Right lobe of liver (tissue), 6 donors: ENCODE measurements around the gene GPS2. TPM values are rescaled to one million over a fixed set of nuclear protein-coding genes. Genes with fewer than 3 reads are reported as not detected.

Experiments
- ATAC-seq, 4 donors: fragments of 200-7000 bp; cut with Tn5 transposase; one replicate each; pipeline ENCODE4 v1.9.1; 2020; ENCODE audit warnings: mild to moderate bottlenecking in 4 of 4, moderate library complexity in 4 of 4
- DNase-seq, 3 donors: peaks; one replicate each; pipeline ENCODE4 v3.0.0-alpha.2; 2020
- H3K27ac ChIP-seq, 3 donors: fragments of 200-600 bp; one replicate each; pipeline ENCODE4 v1.8.0; 2022
- H3K27me3 ChIP-seq, 2 donors: fragments of 200-600 bp; one replicate each; pipeline ENCODE4 v1.8.0; 2022
- H3K36me3 ChIP-seq, 4 donors: fragments of 200-600 bp; sonication (generic) in 1 of 4; one replicate each; pipeline versions ENCODE4 v1.5.1 to v1.8.0; 2017 to 2022; ENCODE audit warnings: control low read depth in 1 of 4
- H3K4me1 ChIP-seq, 4 donors: fragments of 200-600 bp; sonication (generic) in 1 of 4; one replicate each; pipeline versions ENCODE4 v1.5.1 to v1.8.0; 2017 to 2022; ENCODE audit warnings: control low read depth in 1 of 4
- H3K4me3 ChIP-seq, 3 donors: fragments of 200-600 bp; one replicate each; pipeline ENCODE4 v1.8.0; 2022
- H3K9me3 ChIP-seq, 4 donors: fragments of 200-600 bp; sonication (generic) in 1 of 4; one replicate each; pipeline versions ENCODE4 v1.5.1 to v1.8.0; 2017 to 2022; ENCODE audit warnings: control low read depth in 1 of 4
- CTCF ChIP-seq, 4 donors: fragments of 200-600 bp in 3 of 4; fragments of 450-650 bp in 1 of 4; IDR thresholded peaks; one replicate each; pipeline versions ENCODE4 v1.5.1 to v1.8.0; 2016 to 2022; ENCODE audit warnings: antibody characterized with exemption in 4 of 4, mild to moderate bottlenecking in 2 of 4
- POLR2A ChIP-seq: fragments of 450-650 bp; IDR thresholded peaks from one replicate; pipeline ENCODE4 v1.6.1; 2017; ENCODE audit warnings: antibody characterized with exemption, mild to moderate bottlenecking
- WGBS: methylation state at CpG from one replicate; pipeline ENCODE4 v1.1.6; 2018; ENCODE audit warnings: low coverage, low lambda C conversion rate; ENCODE audit not compliant: insufficient coverage; ENCODE audit errors: missing lambda C conversion rate; 5-methylcytosine and 5-hydroxymethylcytosine counted together
- intact Hi-C, 2 donors: fragments of 100-400 bp; cut with DNase I; formaldehyde crosslinking; loops; one replicate each; pipeline versions ENCODE4 v1.11.2 to v1.14.1; 2022
- total RNA-seq, 6 experiments: library from RNA; depleted of rRNA in 2 of 6; stranded (reverse); fragments of >200 nt in 2 of 6; fragmentation: NEBNext Ultra II Directional in 3 of 6; extraction: Animal tissue kit (Norgen Biotek cat#: 25700) in 3 of 6; gene quantifications; one replicate each; pipeline versions ENCODE4 v1.1.0 to v1.2.4, GENCODE V29; 2016 to 2023
- donor health status: DM: no; HTN: yes; CAD: no.
- donor health status: DM: no; HTN: no; CAD: no.
- donor health status: DM: no; HTN: no; CAD: no.
- donor health status: DM: no; HTN: yes; CAD: no.
- donor health status: DM: no; HTN: yes; CAD: no.

Gene GPS2
- total RNA-seq, 6 experiments from 2014 or later: 22.0 to 48.1 (median 23.2) TPM

- no peak for DNase-seq
Observed at GRCh38 chr17:7317161-7317803, 2.1 kb upstream of the GPS2 start.

DNA sequence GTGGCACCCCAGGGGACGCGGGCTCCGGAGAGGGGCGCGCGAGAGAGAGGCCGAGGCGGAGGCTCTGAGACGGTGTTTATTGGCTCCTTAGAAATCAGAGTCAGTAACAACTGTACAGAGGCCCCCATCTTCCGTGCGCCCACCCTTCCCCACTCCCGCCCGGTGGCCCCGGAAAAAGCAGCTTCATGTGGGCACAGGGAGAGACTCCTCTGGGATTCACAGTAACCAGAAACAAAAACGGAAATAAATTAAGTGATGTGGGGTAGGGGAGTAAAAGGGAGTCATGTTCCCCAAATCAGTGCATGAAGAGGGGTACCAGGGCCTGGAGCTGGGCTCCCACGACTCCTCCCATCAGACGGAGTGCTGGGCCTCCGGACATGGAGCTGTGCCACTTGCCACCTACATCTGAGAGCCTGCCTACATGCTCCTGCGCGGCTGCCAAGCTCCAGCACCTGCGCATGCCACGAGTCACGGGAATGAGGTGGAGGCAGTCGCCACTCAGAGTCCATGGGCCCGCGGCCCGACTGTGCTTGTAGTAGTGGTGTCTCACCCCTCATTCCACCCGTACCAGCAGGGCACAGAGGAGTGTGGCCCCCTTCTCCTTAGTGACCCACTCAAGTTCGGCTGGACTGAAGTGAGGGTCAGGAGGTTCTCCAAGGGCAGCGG lies 543 bp upstream of the GPS2 start:
- 9% methylated on average over 17 of the region's 30 CpGs for WGBS
- Histone ChIP-seq H3K36me3 (peaks cover 0 to 49% (median 22%) of the 10 kb centered on the region in 4 donors), H3K4me1 (peaks cover 0 to 12% (median 6%) of the 10 kb centered on the region in 4 donors), H3K4me3 (peak overlapping the region; percentile 72 to 95 (median 82)), H3K27me3 (no peaks in the 10 kb centered on the region), H3K27ac (peak overlapping the region; percentile 84 to 96 (median 91)), H3K9me3 (no peaks in the 10 kb centered on the region)
- intact Hi-C loops: no loop called here
- ATAC-seq (peak in 3 of 4 donors; percentile 8 to 17 (median 15)), DNase-seq (no peak)
- no peak for TF ChIP-seq POLR2A

More at GRCh38 chr17:7317161-7317803, 2.1 kb upstream of the GPS2 start:
- Histone ChIP-seq H3K36me3 (peaks cover 0 to 47% (median 15%) of the 10 kb centered on the region in 4 donors), H3K27me3 (no peaks in the 10 kb centered on the region), H3K27ac (no peak overlapping the region), H3K4me3 (no peak overlapping the region), H3K9me3 (no peaks in the 10 kb centered on the region), H3K4me1 (peaks cover 0 to 12% (median 6%) of the 10 kb centered on the region in 4 donors)
- TF ChIP-seq POLR2A (no peak), CTCF (IDR thresholded peaks at IDR 0.05) (no peak)
- WGBS: 86% methylated on average over 9 of the region's 16 CpGs
- ATAC-seq: no peak
- intact Hi-C loops: no loop called here

DNA sequence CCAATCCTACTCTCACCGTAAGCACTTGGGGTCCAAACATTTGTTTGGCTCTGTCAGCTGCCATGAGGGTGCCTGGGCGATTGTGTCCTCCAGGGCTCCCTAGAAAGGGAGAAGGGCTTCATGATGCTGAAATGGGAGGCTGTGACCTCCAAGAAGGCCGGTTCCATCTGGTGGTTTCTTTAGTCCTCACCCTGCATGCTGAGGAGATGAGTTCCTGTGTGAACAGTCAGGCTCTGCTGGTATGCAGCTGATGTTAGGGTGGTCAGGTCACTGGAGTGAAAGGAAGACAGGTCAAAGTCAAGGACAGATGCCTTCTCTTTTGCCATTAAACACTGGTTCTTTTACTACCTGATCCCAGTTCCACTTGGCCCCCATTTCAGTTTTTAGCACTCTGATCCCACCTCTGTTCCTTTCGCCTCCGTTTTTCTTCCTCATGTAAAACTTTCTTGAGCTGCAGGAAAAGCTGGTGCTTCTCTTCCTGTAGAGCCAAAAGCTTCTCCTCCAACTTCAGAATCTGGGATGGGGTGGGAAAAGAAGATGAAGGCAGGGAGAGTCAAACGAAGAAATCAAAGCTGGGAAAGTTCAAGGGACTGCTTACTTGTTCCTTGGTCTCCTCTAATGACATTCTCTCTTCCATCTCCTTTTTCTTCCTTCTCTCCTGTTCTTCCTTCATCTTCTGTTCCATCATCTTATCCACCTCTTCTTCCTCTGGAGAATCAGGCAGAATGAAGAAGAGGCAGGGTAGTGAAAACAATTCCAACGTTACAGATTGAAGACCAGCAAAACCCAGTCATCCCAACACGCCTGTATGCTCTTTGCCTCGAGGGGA lies 1.1 kb downstream of the GPS2 start:
- Histone ChIP-seq H3K9me3 (no peaks in the 10 kb centered on the region), H3K27ac (peak overlapping the region in 2 of 3 donors; percentile 84 to 96), H3K4me3 (peak overlapping the region; percentile 72 to 95 (median 82)), H3K27me3 (no peaks in the 10 kb centered on the region), H3K4me1 (peaks cover 0 to 21% (median 12%) of the 10 kb centered on the region in 4 donors), H3K36me3 (peaks cover 11 to 58% (median 31%) of the 10 kb centered on the region in 4 donors)
- intact Hi-C loops: no loop called here
- ATAC-seq (no peak), DNase-seq (no peak)
- 34% methylated on average over 8 of the region's 9 CpGs for WGBS
- TF ChIP-seq POLR2A (no peak), CTCF (IDR thresholded peaks at IDR 0.05) (no peak)

DNA sequence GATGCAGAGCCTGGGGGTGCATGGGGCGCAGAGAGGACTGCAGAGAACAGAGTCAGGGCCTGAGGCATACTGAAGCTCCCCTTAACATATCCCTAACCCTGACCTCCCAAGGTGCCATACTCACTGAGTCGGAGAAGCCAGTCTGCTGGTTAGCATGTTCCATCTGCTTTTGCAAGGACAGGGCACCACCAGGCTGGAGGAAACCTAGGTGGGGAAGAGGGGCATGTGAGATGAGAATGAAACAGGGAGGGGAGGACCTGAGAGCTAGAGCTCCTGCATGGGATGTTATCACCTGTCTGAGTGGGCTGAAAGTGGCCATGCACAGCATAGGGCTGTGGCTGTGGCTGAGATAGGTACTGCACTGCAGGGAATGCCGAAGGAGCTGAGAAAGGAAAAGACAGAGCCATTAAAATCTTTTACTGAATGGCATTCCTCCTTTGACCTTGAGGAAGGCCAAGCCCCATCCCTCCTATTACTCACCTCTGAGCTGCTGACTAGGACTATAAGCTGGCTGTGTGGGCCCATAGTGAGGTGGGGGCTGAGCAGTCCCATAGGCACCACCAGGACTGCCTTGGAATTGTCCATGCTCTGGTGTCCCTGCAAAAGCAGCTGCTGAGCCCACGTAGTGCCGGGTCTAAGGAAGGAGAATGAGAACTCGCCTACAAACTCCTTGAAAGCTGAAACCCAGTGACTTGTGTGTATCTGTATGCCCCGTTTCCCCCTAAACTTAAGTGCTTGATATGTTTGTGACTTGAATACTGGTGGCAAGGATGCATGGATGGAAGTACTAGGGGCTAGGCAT lies 1.9 kb downstream of the GPS2 start:
- ATAC-seq (no peak), DNase-seq (no peak)
- WGBS: 85% methylated on average over 3 of the region's 7 CpGs
- H3K27ac ChIP-seq: no peak overlapping the region
- TF ChIP-seq CTCF (IDR thresholded peaks at IDR 0.05) (no peak), POLR2A (peak; percentile 23)
- H3K9me3 ChIP-seq: no peaks in the 10 kb centered on the region
- peaks cover 11 to 53% (median 31%) of the 10 kb centered on the region in 4 donors for H3K36me3 ChIP-seq
- intact Hi-C loops: no loop called here
- H3K4me3 ChIP-seq: no peak overlapping the region
- H3K27me3 ChIP-seq: no peaks in the 10 kb centered on the region
- H3K4me1 ChIP-seq: peaks cover 0 to 26% (median 12%) of the 10 kb centered on the region in 4 donors
